Stimulated activated CD8-positive, alpha-beta memory T cell treated with anti-CD3 and anti-CD28 coated beads, Interleukin-7, amount 100 ng/mL, for 1 hour (primary cell): ENCODE data around the gene MAP6.

Source experiments
- DNase-seq, 2 donors: peaks; one replicate each; pipeline ENCODE4 v3.0.0-alpha.2; 2020; ENCODE audit warnings: low read depth in 2 of 2

Gene MAP6

DNA sequence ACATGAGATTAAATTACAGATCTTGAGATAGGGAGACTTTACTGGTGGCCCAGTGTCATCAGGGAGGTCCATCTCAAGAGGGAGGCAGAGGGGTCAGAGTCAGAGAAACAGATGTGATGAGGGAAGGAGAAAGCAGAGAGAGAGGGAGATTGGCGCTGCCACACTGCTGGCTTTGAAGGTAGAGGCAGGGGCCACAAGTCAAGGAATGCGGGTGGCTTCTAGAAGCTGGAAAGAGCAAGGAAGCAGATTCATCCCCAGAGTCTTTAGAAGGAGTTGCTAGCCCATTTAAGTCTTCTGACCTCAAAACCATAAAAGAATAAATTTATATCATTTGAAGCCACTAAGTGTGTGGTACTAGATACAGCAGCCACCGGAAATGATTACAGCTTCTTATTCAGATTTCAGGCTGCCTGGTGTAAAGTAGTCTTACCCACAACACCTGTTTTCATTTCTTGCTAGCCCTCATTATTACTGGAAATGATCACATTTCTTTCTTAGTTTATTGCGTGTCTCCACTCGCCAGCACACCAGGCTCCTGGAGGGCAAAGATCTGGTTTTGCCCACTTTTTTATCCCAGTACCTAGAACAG lies 119.4 kb downstream of the MAP6 start:
- no peak for DNase-seq

DNA sequence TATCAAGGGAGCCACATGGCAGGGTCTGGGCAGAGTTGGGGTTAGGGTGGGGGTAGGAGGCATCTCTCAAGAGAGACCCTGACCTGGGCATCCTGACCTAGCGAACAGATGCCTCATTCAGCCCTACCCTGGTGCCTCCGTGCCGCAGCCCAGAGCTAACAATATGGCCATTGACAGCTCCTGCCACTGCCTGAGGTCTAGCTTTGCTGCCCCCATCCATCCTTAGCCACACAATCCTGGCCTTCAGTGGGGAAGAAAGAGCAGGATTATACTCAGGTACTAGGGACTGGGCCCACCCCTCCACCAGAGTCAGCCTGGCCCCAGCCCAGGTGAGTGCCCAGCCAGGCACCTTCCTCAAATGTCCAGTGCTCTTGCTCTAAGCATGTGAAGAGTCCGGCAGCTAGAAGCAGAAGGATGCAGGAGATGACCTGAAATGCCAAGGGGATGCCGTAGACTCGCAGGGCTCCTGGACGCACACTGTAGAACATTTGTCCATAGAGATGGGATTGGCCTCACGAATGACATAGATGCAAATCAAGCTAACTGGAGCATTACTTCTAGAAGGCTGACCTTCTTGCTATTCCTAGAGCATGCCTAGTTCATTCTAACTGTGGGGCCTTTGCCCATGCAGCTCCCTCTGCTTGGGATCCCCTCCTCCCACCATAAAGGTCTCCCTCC lies 120.1 kb downstream of the MAP6 start:
- DNase-seq = no peak

DNA sequence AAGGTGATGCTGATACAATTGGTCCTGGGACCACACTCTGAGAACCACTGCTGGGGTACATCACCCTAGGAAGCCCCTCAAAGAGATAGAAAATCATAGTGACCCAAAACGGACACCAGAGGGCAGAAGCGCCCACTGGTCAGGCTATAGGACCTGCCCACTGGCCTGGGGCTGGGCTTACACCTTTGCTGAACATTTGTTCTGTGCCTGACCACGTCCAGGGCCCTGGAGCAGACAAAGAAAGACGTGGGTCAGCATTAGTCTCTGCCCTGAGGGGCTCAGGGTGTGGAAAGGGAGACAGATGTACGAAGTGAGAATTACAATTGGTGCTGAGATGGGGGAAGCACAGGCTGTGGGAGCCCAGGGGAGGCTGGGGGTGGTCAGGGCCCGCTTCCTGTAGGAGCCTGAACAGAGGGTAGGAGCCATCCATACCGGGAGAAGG lies 121.2 kb downstream of the MAP6 start:
- no peak for DNase-seq

DNA sequence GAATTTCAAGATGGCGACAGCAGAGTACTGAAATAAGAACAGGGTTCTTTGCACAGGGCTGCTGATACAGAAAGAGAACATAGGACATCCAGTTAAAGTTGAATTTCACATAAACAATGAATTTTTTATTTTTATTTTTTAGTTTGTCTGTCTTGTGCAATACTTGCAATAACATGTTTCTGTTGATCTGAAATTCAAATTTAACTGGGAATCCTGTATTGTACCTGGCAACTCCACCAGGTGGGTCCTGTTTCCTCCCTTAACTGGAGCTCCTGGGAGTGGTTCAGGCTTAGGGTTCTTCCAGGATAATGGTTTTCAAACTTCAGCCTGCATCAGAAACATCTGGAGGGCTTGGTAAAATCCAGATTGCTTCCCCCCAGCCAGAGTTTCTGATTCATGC lies 121.7 kb downstream of the MAP6 start:
- no peak for DNase-seq

- no peak for DNase-seq
These were observed 125.0 kb downstream of the MAP6 start for GRCh38 chr11:75543806-75544205.

GRCh38 chr11:75542088-75542438 lies 126.8 kb downstream of the MAP6 start:
- DNase-seq = no peak

GRCh38 chr11:75541193-75542087 lies 127.4 kb downstream of the MAP6 start:
- DNase-seq = no peak

GRCh38 chr11:75539459-75540334 lies 129.1 kb downstream of the MAP6 start:
- no peak for DNase-seq

DNA sequence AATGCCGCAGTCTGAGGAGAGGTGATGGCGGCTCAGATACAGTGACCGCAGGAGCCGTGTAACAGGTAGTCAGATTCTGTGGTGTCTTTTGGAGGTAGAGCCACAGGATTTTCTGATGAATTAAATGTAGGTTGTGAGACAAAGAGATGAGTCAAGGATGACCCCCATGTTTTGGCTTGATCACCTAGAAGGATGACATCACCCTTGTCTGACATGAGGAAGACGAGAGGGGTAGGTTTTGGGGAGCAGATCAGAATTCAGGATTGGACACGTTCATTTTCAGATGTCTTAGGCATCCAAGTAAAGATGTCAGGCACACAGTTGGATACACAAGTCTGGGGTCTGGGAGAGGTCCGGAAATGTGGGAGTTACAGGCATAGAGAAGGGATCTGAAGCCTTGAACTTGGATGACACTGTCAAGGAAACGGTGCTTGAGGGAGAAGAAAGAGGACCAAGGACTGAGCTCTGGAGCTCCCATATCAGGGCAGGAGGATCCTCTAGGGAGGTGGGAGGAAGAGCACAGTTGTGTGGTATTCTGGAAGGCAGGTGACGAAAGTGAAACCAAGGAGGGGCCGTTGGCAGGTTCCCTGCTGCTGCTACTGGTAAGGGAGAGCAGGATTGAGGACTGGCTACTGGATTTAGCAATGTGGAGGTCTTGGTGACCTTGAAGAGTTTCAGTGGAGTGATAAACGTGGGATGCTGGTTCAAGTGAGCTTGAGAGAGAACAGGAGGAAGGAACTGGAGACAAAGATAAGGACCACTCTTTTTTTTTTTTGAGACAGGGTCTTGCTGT lies 130.5 kb downstream of the MAP6 start:
- no peak for DNase-seq

- DNase-seq = no peak
These were observed 131.1 kb downstream of the MAP6 start for GRCh38 chr11:75537740-75538139.
